Cardiac fibroblast (primary cell): Measurements from ENCODE around the gene PEDS1.

Source experiments
- DNase-seq, 2 donors: peaks; one replicate each; pipeline versions ENCODE4 v3.0.0 to v3.0.0-alpha.2; 2010; ENCODE audit warnings: low read depth in 2 of 2
- H3K4me3 ChIP-seq, 2 donors: replicated peaks in 1 of 2; 1 replicate in 1 of 2; 2 replicates in 1 of 2; pipeline ENCODE4 v1.5.1; 2011; ENCODE audit warnings: low read depth in 2 of 2, low read length in 2 of 2, mild to moderate bottlenecking in 2 of 2, moderate library complexity in 1 of 2
- TF ChIP-seq, protein P1 (sequence below): IDR thresholded peaks from one replicate; pipeline ENCODE4 v1.5.1; 2011; ENCODE audit warnings: low read depth, mild to moderate bottlenecking, low read length, inconsistent platforms

The PEDS1 gene

GRCh38 chr20:50189681-50190250 lies 36.2 kb upstream of the PEDS1 start:
- H3K4me3 ChIP-seq: no peak overlapping the region
- TF ChIP-seq, protein P1, sequence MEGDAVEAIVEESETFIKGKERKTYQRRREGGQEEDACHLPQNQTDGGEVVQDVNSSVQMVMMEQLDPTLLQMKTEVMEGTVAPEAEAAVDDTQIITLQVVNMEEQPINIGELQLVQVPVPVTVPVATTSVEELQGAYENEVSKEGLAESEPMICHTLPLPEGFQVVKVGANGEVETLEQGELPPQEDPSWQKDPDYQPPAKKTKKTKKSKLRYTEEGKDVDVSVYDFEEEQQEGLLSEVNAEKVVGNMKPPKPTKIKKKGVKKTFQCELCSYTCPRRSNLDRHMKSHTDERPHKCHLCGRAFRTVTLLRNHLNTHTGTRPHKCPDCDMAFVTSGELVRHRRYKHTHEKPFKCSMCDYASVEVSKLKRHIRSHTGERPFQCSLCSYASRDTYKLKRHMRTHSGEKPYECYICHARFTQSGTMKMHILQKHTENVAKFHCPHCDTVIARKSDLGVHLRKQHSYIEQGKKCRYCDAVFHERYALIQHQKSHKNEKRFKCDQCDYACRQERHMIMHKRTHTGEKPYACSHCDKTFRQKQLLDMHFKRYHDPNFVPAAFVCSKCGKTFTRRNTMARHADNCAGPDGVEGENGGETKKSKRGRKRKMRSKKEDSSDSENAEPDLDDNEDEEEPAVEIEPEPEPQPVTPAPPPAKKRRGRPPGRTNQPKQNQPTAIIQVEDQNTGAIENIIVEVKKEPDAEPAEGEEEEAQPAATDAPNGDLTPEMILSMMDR: no peak
- DNase-seq: no peak

DNA sequence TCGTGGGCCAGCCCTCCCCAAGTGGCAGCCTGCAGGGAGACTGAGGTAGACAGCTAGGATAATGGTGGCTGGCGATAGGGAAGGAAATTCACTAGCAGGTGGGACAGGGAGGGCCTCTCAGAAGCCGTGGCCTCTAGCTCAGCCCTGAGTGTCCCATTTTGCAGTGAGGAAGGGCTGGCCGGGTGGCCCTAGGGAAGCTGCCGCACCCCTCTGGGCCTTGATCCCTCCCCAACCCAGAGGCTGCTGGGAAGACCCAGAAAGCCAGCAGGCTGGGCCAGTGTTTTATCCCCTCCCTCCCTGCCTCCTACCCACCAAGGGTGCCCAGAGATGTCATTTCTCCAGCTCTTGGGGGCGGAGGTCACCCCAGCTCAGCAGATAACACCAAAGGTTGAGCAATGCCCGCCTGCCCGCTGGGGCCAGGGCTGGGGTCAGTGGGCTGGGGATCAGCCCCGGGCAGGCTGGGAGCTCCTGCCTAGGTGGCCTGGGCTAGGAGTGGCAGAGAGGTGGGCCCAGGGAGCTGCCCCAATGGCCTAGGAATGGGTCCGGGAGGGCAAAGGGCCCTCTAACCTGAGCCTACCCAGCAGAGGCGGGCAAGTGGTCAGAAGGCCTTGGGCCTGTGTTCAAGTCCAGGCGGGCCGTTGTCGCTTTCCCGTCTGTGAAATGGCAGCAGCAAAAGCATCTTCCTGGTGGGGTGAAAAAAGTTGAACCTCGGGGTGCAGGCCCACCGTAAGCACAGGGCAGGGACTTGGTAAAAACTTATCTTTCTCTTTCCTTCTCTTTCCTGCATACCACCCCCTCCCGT lies 35.6 kb upstream of the PEDS1 start:
- TF ChIP-seq, protein P1: no peak
- H3K4me3 ChIP-seq: no peak overlapping the region
- no peak for DNase-seq

DNA sequence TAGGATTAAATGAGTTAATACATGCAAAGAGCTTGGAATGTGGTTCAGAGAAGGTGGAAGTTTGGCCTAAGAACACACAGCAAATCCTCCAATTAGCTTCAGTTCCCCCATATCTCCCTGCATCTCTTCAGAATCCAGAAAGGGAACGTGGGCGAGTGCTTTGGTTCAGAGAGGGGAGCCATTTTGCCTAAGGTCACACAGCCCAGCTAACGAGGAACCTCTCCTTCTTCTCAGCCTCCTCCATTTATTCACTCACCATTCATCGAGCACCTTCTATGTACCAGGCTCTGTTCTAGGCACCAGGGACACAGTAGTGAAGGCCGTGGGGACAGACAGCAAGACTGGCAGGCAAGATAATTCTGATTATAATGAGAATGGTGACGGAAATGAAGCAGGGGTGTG lies 34.8 kb upstream of the PEDS1 start:
- TF ChIP-seq, protein P1: no peak
- DNase-seq: no peak
- H3K4me3 ChIP-seq: no peak overlapping the region

DNA sequence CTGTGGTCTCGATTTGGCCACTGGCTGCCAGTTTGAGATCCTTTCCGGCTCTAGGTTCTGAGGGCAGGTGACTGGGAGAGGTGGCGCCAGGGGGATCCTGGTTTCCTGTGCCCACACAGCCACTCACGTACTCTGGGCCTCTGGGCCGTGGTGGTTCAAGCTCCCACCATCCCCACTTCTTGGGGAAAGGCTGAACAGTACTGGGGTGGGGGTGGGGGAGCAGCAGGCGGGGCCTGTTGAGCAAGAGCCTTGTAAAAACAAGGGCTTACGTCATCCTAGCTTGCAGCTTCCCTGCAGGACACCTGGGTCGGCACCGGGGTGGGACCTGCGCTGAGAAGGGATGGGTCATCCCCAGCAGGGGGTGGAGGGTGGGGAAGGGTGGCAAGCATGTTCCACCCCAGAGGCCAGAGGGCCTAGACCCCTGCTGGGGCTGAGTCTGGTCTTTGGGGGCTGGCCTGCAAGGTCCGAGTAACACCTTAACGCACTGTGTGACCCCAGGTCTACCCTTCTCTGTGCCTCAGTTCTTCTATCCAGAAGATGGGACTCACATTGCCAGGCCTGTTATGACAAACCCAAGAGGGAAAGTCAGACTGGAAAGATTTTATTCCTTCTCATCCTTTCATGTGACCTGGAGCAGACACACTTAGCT lies 34.0 kb upstream of the PEDS1 start:
- no peak overlapping the region for H3K4me3 ChIP-seq
- TF ChIP-seq, protein P1: no peak
- DNase-seq: peak; percentile 59 to 64

GRCh38 chr20:50186987-50187402 lies 33.5 kb upstream of the PEDS1 start:
- TF ChIP-seq, protein P1: no peak
- no peak for DNase-seq
- no peak overlapping the region for H3K4me3 ChIP-seq

DNA sequence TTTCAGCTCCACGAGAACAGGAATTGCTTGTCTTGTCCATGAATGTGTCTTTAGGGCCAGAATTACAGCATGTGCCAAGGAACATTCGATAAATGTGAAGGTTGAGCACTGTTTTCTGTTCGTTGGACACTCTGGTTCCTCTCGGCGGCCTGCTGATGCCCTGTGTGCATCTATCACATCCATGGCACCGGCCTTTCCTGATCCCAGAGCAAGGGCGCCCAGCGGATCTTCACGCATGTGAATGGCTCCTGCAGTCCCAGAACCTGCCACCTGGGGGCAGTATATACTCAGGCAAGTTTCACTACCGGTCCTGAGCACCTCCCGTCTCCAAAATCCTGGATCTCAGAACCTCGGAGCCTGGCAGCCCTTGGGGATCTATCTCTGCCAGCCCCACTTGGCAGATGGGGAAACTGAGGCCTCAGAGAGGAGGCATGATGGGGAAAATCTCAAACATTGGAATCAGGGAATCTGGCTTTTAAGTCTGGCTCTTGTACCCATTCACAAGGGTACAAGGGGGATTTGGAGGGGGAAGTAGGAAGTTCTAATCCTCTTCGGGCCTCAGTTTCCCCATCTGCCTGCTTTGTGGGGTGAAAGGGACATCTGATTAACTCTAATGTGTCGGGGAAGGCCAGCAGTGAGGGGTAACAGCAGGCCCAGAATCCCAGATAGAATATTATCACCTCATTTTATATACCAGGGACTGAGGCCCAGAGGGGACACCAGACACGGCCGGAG lies 32.8 kb upstream of the PEDS1 start:
- DNase-seq: peak; percentile 88 to 90

More for the DNA sequence above, 32.8 kb upstream of the PEDS1 start:
- no peak overlapping the region for H3K4me3 ChIP-seq
- TF ChIP-seq, protein P1: peak; percentile 94
